HFFc6 (cell line): ENCODE results near the gene PSMD13. TPM values are rescaled to one million over a fixed set of nuclear protein-coding genes. Genes with fewer than 3 reads are reported as not detected.
"Not testable (repeated sequence)": the region's sequence is repeated elsewhere in the genome, so short reads cannot be mapped to it uniquely, and the experiment has no call there.

Experiments used
- DNase-seq: peaks from one replicate; pipeline ENCODE4 v3.0.0-alpha.2; 2018
- H3K27ac Mint-ChIP-seq: 2 replicates; pipeline ENCODE4 v1.8.0; 2020; ENCODE audit warnings: mild to moderate bottlenecking, mixed read lengths
- H3K27me3 Mint-ChIP-seq: 2 replicates; pipeline ENCODE4 v1.8.0; 2021; ENCODE audit warnings: mild to moderate bottlenecking, moderate library complexity, mixed read lengths; ENCODE audit not compliant: insufficient read depth
- H3K36me3 Mint-ChIP-seq: 2 replicates; pipeline ENCODE4 v1.8.0; 2021; ENCODE audit warnings: low read depth, mixed read lengths
- H3K4me1 Mint-ChIP-seq: 2 replicates; pipeline ENCODE4 v1.8.0; 2020; ENCODE audit warnings: low read depth, mixed read lengths
- H3K4me3 Mint-ChIP-seq: 2 replicates; pipeline ENCODE4 v1.8.0; 2020; ENCODE audit warnings: mild to moderate bottlenecking, moderate library complexity, mixed read lengths
- H3K9me3 Mint-ChIP-seq: 2 replicates; pipeline ENCODE4 v1.8.0; 2020; ENCODE audit warnings: mild to moderate bottlenecking, mixed read lengths
- CTCF ChIP-seq: fragments of 200-600 bp; sonication (generic); IDR thresholded peaks from 2 replicates; pipeline ENCODE4 v1.5.0; 2021; ENCODE audit warnings: antibody characterized with exemption, mild to moderate bottlenecking
- long read RNA-seq: library from polyadenylated mRNA; unstranded; transcript quantifications from one replicate; pipeline ENCODE4 v2.0.0, GENCODE V29; 2019
- total RNA-seq, 6 experiments: library from RNA; stranded (reverse); fragmentation: NEBNext Ultra II Directional; extraction: Animal tissue kit (Norgen Biotek cat#: 25700); gene quantifications; 2 replicates in 1 of 6; 3 replicates in 5 of 6; pipeline ENCODE4 v1.2.3, GENCODE V29; 2021

Gene PSMD13
- 100 to 1,000 TPM; 167 to 180 (median 172) TPM for total RNA-seq
- long read RNA-seq, transcript PSMD13-204 (12 exons, 1,632 nt): minor isoform, 7 of 256 reads
- long read RNA-seq, transcript PSMD13-212 (13 exons, 1,991 nt): major isoform, 213 of 256 reads
- long read RNA-seq, transcript PSMD13-202 (12 exons, 1,489 nt): minor isoform, 6 of 256 reads
- long read RNA-seq, partial matches to known transcripts: 10 of 256 reads
- long read RNA-seq, other reads (novel, unspliced or antisense): 16 of 256 reads

- Mint-ChIP-seq H3K9me3 (no peaks in the 10 kb centered on the region), H3K27ac (peak within 1 kb of the TSS; percentile 93), H3K27me3 (peaks cover 3% of the 10 kb centered on the region; the same call in 1 of the 2 replicates), H3K4me1 (peaks cover 42% of the 10 kb centered on the region), H3K36me3 (peaks cover 14% of the 10 kb centered on the region), H3K4me3 (peak within 1 kb of the TSS; percentile 92)
- peak; percentile 81 for DNase-seq
- TF ChIP-seq CTCF: 0 out of 2 replicates have a peak, but pooled peaks have one; percentile 3
These were observed at the start of gene PSMD13 for GRCh38 chr11:236774-237767. PSMD13 (plus strand) TSS chr11:236976; CDS start chr11:237050, 74 bp downstream.

GRCh38 chr11:189200-189783, 47.5 kb upstream of the PSMD13 start:
- not testable (repeated sequence) for H3K36me3 Mint-ChIP-seq, DNase-seq, H3K27ac Mint-ChIP-seq

GRCh38 chr11:189843-190311, 46.9 kb upstream of the PSMD13 start:
- H3K27me3 Mint-ChIP-seq, H3K4me3 Mint-ChIP-seq: not testable (repeated sequence)
- TF ChIP-seq CTCF: peak; percentile 70

More at GRCh38 chr11:189200-189783, 47.5 kb upstream of the PSMD13 start:
- H3K4me1 Mint-ChIP-seq, H3K9me3 Mint-ChIP-seq, H3K4me3 Mint-ChIP-seq, H3K27me3 Mint-ChIP-seq: not testable (repeated sequence)

GRCh38 chr11:190546-190945, 46.2 kb upstream of the PSMD13 start:
- H3K27ac Mint-ChIP-seq, H3K36me3 Mint-ChIP-seq, DNase-seq, H3K27me3 Mint-ChIP-seq, H3K4me3 Mint-ChIP-seq, H3K9me3 Mint-ChIP-seq, H3K4me1 Mint-ChIP-seq: not testable (repeated sequence)

More at GRCh38 chr11:189843-190311, 46.9 kb upstream of the PSMD13 start:
- not testable (repeated sequence) for DNase-seq, H3K36me3 Mint-ChIP-seq, H3K4me1 Mint-ChIP-seq, H3K9me3 Mint-ChIP-seq, H3K27ac Mint-ChIP-seq

- not testable (repeated sequence) for H3K27me3 Mint-ChIP-seq, H3K27ac Mint-ChIP-seq, H3K4me1 Mint-ChIP-seq, H3K36me3 Mint-ChIP-seq, H3K9me3 Mint-ChIP-seq, DNase-seq, H3K4me3 Mint-ChIP-seq
- TF ChIP-seq CTCF: peak; percentile 74
These were observed 45.0 kb upstream of the PSMD13 start for GRCh38 chr11:191490-192478.

- not testable (repeated sequence) for H3K4me1 Mint-ChIP-seq, H3K36me3 Mint-ChIP-seq, H3K9me3 Mint-ChIP-seq, H3K4me3 Mint-ChIP-seq, DNase-seq, H3K27ac Mint-ChIP-seq, H3K27me3 Mint-ChIP-seq
These were observed 44.1 kb upstream of the PSMD13 start, which contains the start of gene SCGB1C1 for GRCh38 chr11:192674-193128. SCGB1C1 (plus strand) TSS chr11:193078; CDS start chr11:193100, 22 bp downstream.

GRCh38 chr11:193481-193880, 43.3 kb upstream of the PSMD13 start:
- not testable (repeated sequence) for H3K27ac Mint-ChIP-seq, H3K4me1 Mint-ChIP-seq, DNase-seq, H3K9me3 Mint-ChIP-seq, H3K36me3 Mint-ChIP-seq, H3K27me3 Mint-ChIP-seq, H3K4me3 Mint-ChIP-seq
